NCI-H2227 (cell line): ENCODE results near the gene ACOT11.

ENCODE experiments used
- DNase-seq: peaks from one replicate; lab custom pipeline; 2025; ENCODE audit not compliant: unreplicated experiment; lab: John Stamatoyannopoulos, UW

ACOT11 gene

GRCh38 chr1:54640863-54641836, 93.1 kb downstream of the ACOT11 start, which contains the start of gene MROH7:
TSS of gene MROH7 (plus strand) at chr1:54641786. CDS start at chr1:54652927, 11,141 bp downstream.
- no peak for DNase-seq

GRCh38 chr1:54643736-54644135, 95.7 kb downstream of the ACOT11 start:
- DNase-seq, result no peak

DNA sequence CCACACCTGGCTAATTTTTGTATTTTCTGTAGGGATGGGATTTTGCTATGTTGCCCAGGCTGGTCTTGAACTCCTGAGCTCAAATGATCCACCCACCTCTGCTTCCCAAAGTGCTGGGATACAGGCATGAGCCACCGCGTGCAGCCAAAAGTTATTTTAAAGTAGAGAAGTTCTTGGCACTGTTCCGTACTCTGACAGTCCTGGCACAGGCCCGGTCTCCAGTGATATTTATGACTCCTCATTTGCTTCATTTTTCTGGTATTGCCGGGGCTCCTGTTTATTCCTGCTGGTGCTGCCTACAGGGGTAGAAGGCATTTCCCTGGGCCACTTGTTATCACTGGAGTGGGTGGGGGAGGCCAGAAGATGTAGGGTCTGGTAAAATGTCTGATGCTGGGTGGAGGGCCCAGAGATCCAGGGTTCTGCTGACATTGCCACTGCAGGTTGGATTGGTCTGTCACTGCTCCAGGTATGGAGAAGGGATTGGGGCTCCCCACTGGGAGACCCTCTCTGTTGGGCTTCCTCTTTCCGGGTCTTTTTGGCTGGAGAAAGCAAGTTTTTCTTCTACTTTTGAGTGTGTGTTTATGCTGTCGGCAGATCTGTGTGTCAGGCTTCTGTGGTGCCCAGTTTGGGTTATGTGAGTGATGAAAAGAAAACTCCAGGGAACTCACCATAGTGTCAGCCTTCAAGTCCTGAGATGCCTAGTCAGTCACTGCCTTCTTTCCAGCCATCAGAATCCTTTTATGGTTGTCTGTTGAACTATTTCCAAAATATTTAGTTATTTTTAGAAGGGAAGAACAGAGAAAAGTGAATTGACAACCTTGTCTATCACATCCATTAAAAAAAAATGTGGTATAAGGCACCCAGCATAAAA, 98.0 kb downstream of the ACOT11 start:
- DNase-seq, result no peak

DNA sequence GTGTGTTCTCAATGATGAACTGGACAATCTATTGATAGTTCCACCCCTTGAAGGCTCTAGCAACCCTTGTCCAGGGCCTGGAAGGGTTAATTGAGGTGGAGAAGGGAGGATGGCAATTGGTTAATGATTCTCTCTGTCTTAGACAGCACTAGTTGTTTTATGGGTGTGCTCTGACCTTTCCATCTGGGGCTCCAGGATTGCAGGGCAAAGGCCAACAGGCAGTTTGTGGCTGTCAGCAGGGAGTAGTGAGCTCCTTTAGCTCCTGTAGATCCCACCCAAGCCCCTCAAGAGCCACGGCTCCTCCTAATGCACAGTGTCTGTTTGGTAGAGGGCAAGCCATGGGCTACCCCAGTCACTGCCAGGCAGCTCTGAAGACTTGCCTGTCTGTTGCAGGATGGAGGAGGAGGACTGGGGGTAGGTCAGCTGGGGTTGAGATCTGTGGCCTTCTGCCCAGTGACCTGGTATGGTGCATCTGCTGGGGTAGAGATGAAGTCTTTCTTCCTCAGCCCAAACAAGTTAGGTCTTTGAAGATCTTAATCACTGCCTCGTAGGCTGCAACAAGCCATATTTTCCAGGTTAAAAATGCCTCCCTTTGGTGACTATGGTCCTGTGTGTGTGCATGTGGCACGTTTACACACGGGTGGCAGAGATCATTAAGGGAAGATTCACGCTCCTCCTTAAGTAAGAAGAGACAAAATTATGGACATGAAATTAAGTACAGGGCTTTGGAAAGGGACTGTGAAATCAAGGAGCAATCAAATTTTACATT, 101.3 kb downstream of the ACOT11 start:
- DNase-seq, result no peak

DNA sequence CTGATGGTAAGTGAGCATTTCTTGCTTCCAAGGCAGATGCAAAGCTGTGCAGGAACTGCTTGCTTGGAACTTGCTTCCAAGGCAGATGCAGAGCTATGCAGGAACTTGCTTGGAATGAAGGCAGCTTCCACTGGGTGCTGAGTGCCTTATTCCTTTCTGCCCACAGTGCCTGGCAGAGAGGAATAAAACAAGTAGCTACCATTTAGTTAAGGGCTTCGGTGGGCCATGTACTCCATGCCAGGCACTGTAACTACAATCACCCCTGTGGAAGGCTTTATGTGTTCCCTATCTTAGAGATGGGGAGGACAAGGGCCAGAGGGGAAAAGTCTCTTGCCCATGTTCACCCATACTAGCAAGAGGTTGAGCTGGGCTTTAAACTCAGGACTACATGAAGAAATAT, 101.9 kb downstream of the ACOT11 start:
- no peak for DNase-seq

- DNase-seq, result no peak
Measured at GRCh38 chr1:54650417-54650816, 102.4 kb downstream of the ACOT11 start.

DNA sequence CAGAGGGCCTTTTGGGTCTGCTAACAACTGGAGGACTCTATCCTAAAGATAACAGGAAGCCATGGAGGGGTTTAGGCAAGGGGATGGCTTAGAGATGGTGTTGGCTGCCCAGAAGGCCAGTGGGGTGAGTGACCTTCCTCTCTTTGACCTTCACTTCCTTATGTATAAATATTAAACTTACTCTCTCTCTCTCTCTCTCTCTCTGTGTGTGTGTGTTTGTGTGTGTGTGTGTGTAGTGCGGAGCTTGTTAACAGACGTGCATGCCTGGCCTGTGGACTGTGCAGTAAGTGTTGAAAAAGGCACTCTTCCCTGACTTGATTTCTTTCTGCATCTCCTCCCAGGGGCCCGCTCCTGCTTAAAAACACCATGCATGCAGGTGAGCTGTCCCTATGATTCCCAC, 103.6 kb downstream of the ACOT11 start:
- DNase-seq, result no peak

- no peak for DNase-seq
Measured at GRCh38 chr1:54652168-54652567, 104.1 kb downstream of the ACOT11 start.

GRCh38 chr1:54653036-54653435, 105.0 kb downstream of the ACOT11 start:
- no peak for DNase-seq

GRCh38 chr1:54658164-54658913, 110.3 kb downstream of the ACOT11 start:
- DNase-seq, result no peak
